A673 (cell line): ENCODE results near the gene ANKS1B. TPM values are rescaled to one million over a fixed set of nuclear protein-coding genes. Genes with fewer than 3 reads are reported as not detected.

ENCODE experiments used
- BruUV-seq: library from RNA; stranded (reverse); fragments of 400-500 nt; replicated peaks from 2 replicates; lab custom pipeline; 2021; lab: Mats Ljungman, UMichigan
- CTCF ChIA-PET: fragments of 300-600 bp; sonication (Branson Sonifier 250); formaldehyde crosslinking; loops from one replicate; lab custom pipeline; 2022; ENCODE audit warnings: antibody characterized with exemption; lab: Charles Lee
- POLR2A ChIA-PET: fragments of 300-600 bp; sonication (Branson Sonifier 250); formaldehyde crosslinking; loops from one replicate; lab custom pipeline; 2022; ENCODE audit warnings: antibody characterized with exemption; ENCODE audit not compliant: low non-redundant PET; lab: Charles Lee
- DNase-seq: peaks from one replicate; pipeline ENCODE4 v3.0.0-alpha.2; 2015; ENCODE audit warnings: low spot score
- H3K27ac ChIP-seq: fragments of 200-600 bp; sonication (generic); 2 replicates; pipeline ENCODE4 v1.5.1; 2016; ENCODE audit warnings: mixed run types, low read depth, mild to moderate bottlenecking, mixed read lengths, antibody characterized with exemption, low read length; ENCODE audit not compliant: poor library complexity, severe bottlenecking
- H3K27me3 ChIP-seq: fragments of 200-600 bp; sonication (generic); replicated peaks from 2 replicates; pipeline ENCODE4 v1.6.1; 2017; ENCODE audit warnings: mixed run types, low read depth, mild to moderate bottlenecking, mixed read lengths, antibody characterized with exemption, low read length; ENCODE audit not compliant: insufficient read depth, poor library complexity
- H3K36me3 ChIP-seq: fragments of 200-600 bp; sonication (generic); 2 replicates; pipeline ENCODE4 v1.6.1; 2016; ENCODE audit warnings: mixed run types, mild to moderate bottlenecking, mixed read lengths, antibody characterized with exemption, low read length; ENCODE audit not compliant: insufficient read depth, poor library complexity, severe bottlenecking
- H3K4me1 ChIP-seq: fragments of 200-600 bp; sonication (generic); 2 replicates; pipeline ENCODE4 v1.6.1; 2017; ENCODE audit warnings: mixed run types, mild to moderate bottlenecking, mixed read lengths, antibody characterized with exemption, low read length; ENCODE audit not compliant: insufficient read depth, poor library complexity, severe bottlenecking
- H3K4me3 ChIP-seq: fragments of 200-600 bp; sonication (generic); 2 replicates; pipeline ENCODE4 v1.5.1; 2016; ENCODE audit warnings: low read depth, mixed run types, mild to moderate bottlenecking, mixed read lengths, low read length; ENCODE audit not compliant: poor library complexity, severe bottlenecking
- H3K9me3 ChIP-seq: fragments of 200-600 bp; sonication (generic); 2 replicates; pipeline ENCODE4 v1.6.1; 2016; ENCODE audit warnings: mixed run types, low read depth, mild to moderate bottlenecking, mixed read lengths, antibody characterized with exemption, low read length; ENCODE audit not compliant: poor library complexity, severe bottlenecking
- EZH2 ChIP-seq: fragments of 200-600 bp; sonication (generic); IDR thresholded peaks from 2 replicates; pipeline ENCODE4 v1.6.1; 2017; ENCODE audit warnings: borderline replicate concordance, low read depth, mild to moderate bottlenecking, mixed read lengths, antibody characterized with exemption, low read length; ENCODE audit not compliant: poor library complexity, severe bottlenecking
- intact Hi-C: fragments of 100-400 bp; cut with micrococcal nuclease; formaldehyde crosslinking; loops from one replicate; pipeline ENCODE4 v1.10.0; 2022; ENCODE audit not compliant: unreplicated experiment
- total RNA-seq: library from RNA; stranded (reverse); gene quantifications from 2 replicates; pipeline ENCODE4 v1.2.3, GENCODE V29; 2021
- TF ChIP-seq, protein P1 (sequence below): fragments of 300-800, 200-600 bp; sonication (generic); conservative IDR thresholded peaks from 2 replicates; pipeline ENCODE4 v1.5.1; 2017; ENCODE audit warnings: low read depth, mild to moderate bottlenecking, antibody characterized with exemption, low read length, moderate library complexity, mixed read lengths

Gene ANKS1B
- total RNA-seq, 1 experiment from 2014 or later: 0.99 TPM

- ChIA-PET CTCF (no interaction called here), POLR2A (no interaction called here)
- no peak overlapping the region for H3K4me3 ChIP-seq
- peaks cover 6% of the 10 kb centered on the region for H3K4me1 ChIP-seq
- no peak for DNase-seq
- intact Hi-C loops: no loop called here
- no peak overlapping the region for H3K27ac ChIP-seq
- H3K36me3 ChIP-seq: no peaks in the 10 kb centered on the region
- no peaks in the 10 kb centered on the region for H3K9me3 ChIP-seq
- no peaks in the 10 kb centered on the region for H3K27me3 ChIP-seq
- no TSS peak for BruUV-seq
- TF ChIP-seq, protein P1, sequence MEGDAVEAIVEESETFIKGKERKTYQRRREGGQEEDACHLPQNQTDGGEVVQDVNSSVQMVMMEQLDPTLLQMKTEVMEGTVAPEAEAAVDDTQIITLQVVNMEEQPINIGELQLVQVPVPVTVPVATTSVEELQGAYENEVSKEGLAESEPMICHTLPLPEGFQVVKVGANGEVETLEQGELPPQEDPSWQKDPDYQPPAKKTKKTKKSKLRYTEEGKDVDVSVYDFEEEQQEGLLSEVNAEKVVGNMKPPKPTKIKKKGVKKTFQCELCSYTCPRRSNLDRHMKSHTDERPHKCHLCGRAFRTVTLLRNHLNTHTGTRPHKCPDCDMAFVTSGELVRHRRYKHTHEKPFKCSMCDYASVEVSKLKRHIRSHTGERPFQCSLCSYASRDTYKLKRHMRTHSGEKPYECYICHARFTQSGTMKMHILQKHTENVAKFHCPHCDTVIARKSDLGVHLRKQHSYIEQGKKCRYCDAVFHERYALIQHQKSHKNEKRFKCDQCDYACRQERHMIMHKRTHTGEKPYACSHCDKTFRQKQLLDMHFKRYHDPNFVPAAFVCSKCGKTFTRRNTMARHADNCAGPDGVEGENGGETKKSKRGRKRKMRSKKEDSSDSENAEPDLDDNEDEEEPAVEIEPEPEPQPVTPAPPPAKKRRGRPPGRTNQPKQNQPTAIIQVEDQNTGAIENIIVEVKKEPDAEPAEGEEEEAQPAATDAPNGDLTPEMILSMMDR: no peak
Observed at GRCh38 chr12:98751580-98752115, 1233.1 kb downstream of the ANKS1B start.

- intact Hi-C loops: no loop called here
- Histone ChIP-seq H3K36me3 (no peaks in the 10 kb centered on the region), H3K27me3 (no peaks in the 10 kb centered on the region), H3K27ac (no peak overlapping the region), H3K9me3 (no peaks in the 10 kb centered on the region), H3K4me3 (no peak overlapping the region), H3K4me1 (peaks cover 6% of the 10 kb centered on the region)
- no TSS peak for BruUV-seq
- ChIA-PET POLR2A (interaction anchor here (0.7 kb wide), 1 partner anchor 13 kb away, joined by 3 read pairs; no protein-coding TSS in a partner anchor), CTCF (interaction anchor here (0.7 kb wide), 1 partner anchor 8 kb away, joined by 6 read pairs; no protein-coding TSS in a partner anchor)
- TF ChIP-seq, protein P1: no peak
- no peak for TF ChIP-seq EZH2
- no peak for DNase-seq
Observed at GRCh38 chr12:98750511-98750910, 1234.2 kb downstream of the ANKS1B start.

DNA sequence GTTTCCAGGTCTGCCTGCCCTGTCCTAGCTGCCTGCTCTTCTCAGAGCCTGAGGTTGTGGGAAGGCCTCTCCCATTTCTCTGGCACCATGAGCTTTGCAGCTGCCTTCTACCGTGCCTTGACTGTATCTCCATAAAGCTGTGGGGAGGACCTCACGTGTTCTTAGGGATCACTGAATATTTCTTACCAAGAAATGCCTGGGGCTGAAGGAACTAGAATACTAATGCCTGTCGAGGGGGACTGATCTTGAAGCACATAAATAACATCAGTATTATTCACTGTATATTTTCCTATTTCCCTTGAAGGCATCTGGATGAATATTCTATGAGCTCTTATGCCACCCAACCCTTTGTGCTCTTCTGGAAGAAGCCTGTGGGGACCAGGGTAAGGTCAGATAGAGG lies 1236.3 kb downstream of the ANKS1B start:
- H3K9me3 ChIP-seq: no peaks in the 10 kb centered on the region
- intact Hi-C loops: no loop called here
- H3K27ac ChIP-seq: no peak overlapping the region
- no peaks in the 10 kb centered on the region for H3K36me3 ChIP-seq
- DNase-seq: peak; percentile 48
- ChIA-PET POLR2A (no interaction called here), CTCF (no interaction called here)
- peaks cover 10% of the 10 kb centered on the region for H3K4me1 ChIP-seq
- no peak overlapping the region for H3K4me3 ChIP-seq
- no TSS peak for BruUV-seq
- H3K27me3 ChIP-seq: no peaks in the 10 kb centered on the region
- TF ChIP-seq EZH2: no peak
- TF ChIP-seq, protein P1: no peak
